Fibroblast of lung (primary cell): ENCODE measurements around the gene MLXIP. TPM values are rescaled to one million over a fixed set of nuclear protein-coding genes. Genes with fewer than 3 reads are reported as not detected.

Source experiments
- DNase-seq, 2 donors: peaks; one replicate each; pipeline versions ENCODE4 v3.0.0 to v3.0.0-alpha.2; 2010; ENCODE audit warnings: low read depth in 2 of 2
- H2AFZ ChIP-seq: 2 replicates; pipeline ENCODE4 v1.5.1; 2012; ENCODE audit warnings: low read length, control low read depth, inconsistent platforms
- H3K27ac ChIP-seq: 2 replicates; pipeline ENCODE4 v1.5.1; 2011; ENCODE audit warnings: low read length, control low read depth; ENCODE audit not compliant: insufficient read depth
- H3K27me3 ChIP-seq: 2 replicates; pipeline ENCODE4 v1.5.1; 2011; ENCODE audit warnings: mild to moderate bottlenecking, low read length; ENCODE audit not compliant: control insufficient read depth, insufficient read depth
- H3K36me3 ChIP-seq: 2 replicates; pipeline ENCODE4 v1.5.1; 2011; ENCODE audit warnings: low read length; ENCODE audit not compliant: control insufficient read depth, insufficient read depth
- H3K4me1 ChIP-seq: 2 replicates; pipeline ENCODE4 v1.5.1; 2011; ENCODE audit warnings: low read length; ENCODE audit not compliant: control insufficient read depth, insufficient read depth; ENCODE audit errors: extremely low read depth
- H3K4me2 ChIP-seq: 2 replicates; pipeline ENCODE4 v1.5.1; 2011; ENCODE audit warnings: low read length, control low read depth; ENCODE audit not compliant: insufficient read depth; ENCODE audit errors: extremely low read depth
- H3K4me3 ChIP-seq, 4 experiments: fragments of 200-600 bp in 1 of 4; sonication (generic) in 1 of 4; replicated peaks in 1 of 4; 2 replicates each; pipeline ENCODE4 v1.5.1; 2011 to 2016; ENCODE audit warnings: low read length in 4 of 4, low read depth in 3 of 4, mild to moderate bottlenecking in 3 of 4, control low read depth in 2 of 4, inconsistent platforms in 1 of 4, mixed read lengths in 1 of 4; ENCODE audit not compliant: insufficient read depth in 1 of 4; ENCODE audit errors: control extremely low read depth in 1 of 4
- H3K79me2 ChIP-seq: 2 replicates; pipeline ENCODE4 v1.5.1; 2012; ENCODE audit warnings: mild to moderate bottlenecking, low read length, inconsistent platforms; ENCODE audit not compliant: control insufficient read depth, insufficient read depth
- H3K9ac ChIP-seq: 2 replicates; pipeline ENCODE4 v1.5.1; 2011; ENCODE audit warnings: mild to moderate bottlenecking, low read length, control low read depth; ENCODE audit not compliant: insufficient read depth
- H3K9me3 ChIP-seq: 2 replicates; pipeline ENCODE4 v1.5.1; 2012; ENCODE audit warnings: low read depth, low read length; ENCODE audit not compliant: control insufficient read depth, insufficient read depth
- H4K20me1 ChIP-seq: 2 replicates; pipeline ENCODE4 v1.5.1; 2011; ENCODE audit warnings: low read length; ENCODE audit not compliant: control insufficient read depth, insufficient read depth; ENCODE audit errors: extremely low read depth
- CTCF ChIP-seq, 2 donors: IDR thresholded peaks in 1 of 2; conservative IDR thresholded peaks in 1 of 2; 1 replicate in 1 of 2; 2 replicates in 1 of 2; pipeline ENCODE4 v1.5.1; 2011 to 2012; ENCODE audit warnings: low read length in 2 of 2, control low read depth in 1 of 2, inconsistent platforms in 1 of 2, low read depth in 1 of 2, mild to moderate bottlenecking in 1 of 2
- EZH2 ChIP-seq: IDR thresholded peaks from 2 replicates; pipeline ENCODE4 v1.5.1; 2012; ENCODE audit warnings: low read length, control low read depth, mild to moderate bottlenecking; ENCODE audit errors: missing control alignments
- polyA plus RNA-seq, 2 donors: library from polyadenylated mRNA; depleted of rRNA in 1 of 2; stranded (reverse) in 1 of 2; unstranded in 1 of 2; fragments of >200 nt; gene quantifications; 2 replicates each; pipeline ENCODE4 v1.2.1, GENCODE V29; 2011 to 2012; ENCODE audit warnings: missing spikeins in 1 of 2
- total RNA-seq: library from RNA; depleted of rRNA; stranded (reverse); fragments of >200 nt; gene quantifications from 2 replicates; pipeline ENCODE4 v1.2.1, GENCODE V29; 2014

MLXIP gene
- total and polyA plus RNA-seq, 2 donors (not counting 1 experiment from before 2014, with no cell fraction given), result 6.6 to 17.0 TPM

- H3K36me3 ChIP-seq, result no peaks in the 10 kb centered on the region
- TF ChIP-seq EZH2 (no peak), CTCF (conservative IDR thresholded peaks at IDR 0.05 in 1 of 2, IDR thresholded peaks at IDR 0.05 in 1 of 2; ENCODE audit: low read depth in 1 of 2, low read length in 2 of 2) (no peak)
- H3K27ac ChIP-seq, result no peak overlapping the region
- H3K4me1 ChIP-seq, result peaks cover 5% of the 10 kb centered on the region
- no peaks in the 10 kb centered on the region for H3K27me3 ChIP-seq
- H3K79me2 ChIP-seq, result no peaks in the 10 kb centered on the region
- H3K9me3 ChIP-seq, result no peaks in the 10 kb centered on the region
- no peak for DNase-seq
- H3K4me2 ChIP-seq, result no peak overlapping the region
- H4K20me1 ChIP-seq, result no peaks in the 10 kb centered on the region
- no peak overlapping the region for H3K4me3 ChIP-seq
- H2AFZ ChIP-seq, result no peak overlapping the region
- no peak overlapping the region for H3K9ac ChIP-seq
Observed at GRCh38 chr12:122147514-122148290, 69.1 kb downstream of the MLXIP start.

GRCh38 chr12:122148657-122149056, 70.1 kb downstream of the MLXIP start:
- Histone ChIP-seq H3K36me3 (no peaks in the 10 kb centered on the region), H3K4me2 (peak overlapping the region; percentile 44), H3K79me2 (no peaks in the 10 kb centered on the region), H3K4me1 (peaks cover 5% of the 10 kb centered on the region), H3K27ac (no peak overlapping the region), H4K20me1 (no peaks in the 10 kb centered on the region), H3K9me3 (no peaks in the 10 kb centered on the region), H3K27me3 (no peaks in the 10 kb centered on the region), H3K4me3 (no peak overlapping the region), H3K9ac (no peak overlapping the region), H2AFZ (peak overlapping the region; percentile 35)
- TF ChIP-seq CTCF (conservative IDR thresholded peaks at IDR 0.05 in 1 of 2, IDR thresholded peaks at IDR 0.05 in 1 of 2; ENCODE audit: low read depth in 1 of 2, low read length in 2 of 2), result no peak
- TF ChIP-seq EZH2, result no peak
- peak; percentile 36 to 72 for DNase-seq

- Histone ChIP-seq H4K20me1 (no peaks in the 10 kb centered on the region), H3K4me1 (peaks cover 5% of the 10 kb centered on the region)
- DNase-seq, result no peak
Observed at GRCh38 chr12:122150127-122150681, 71.6 kb downstream of the MLXIP start.

More at GRCh38 chr12:122150127-122150681, 71.6 kb downstream of the MLXIP start:
- Histone ChIP-seq H3K27ac (no peak overlapping the region), H3K36me3 (no peaks in the 10 kb centered on the region), H3K79me2 (no peaks in the 10 kb centered on the region), H3K4me2 (no peak overlapping the region), H3K9ac (no peak overlapping the region), H3K27me3 (no peaks in the 10 kb centered on the region), H3K4me3 (no peak overlapping the region), H3K9me3 (no peaks in the 10 kb centered on the region), H2AFZ (no peak overlapping the region)
- TF ChIP-seq EZH2 (no peak), CTCF (conservative IDR thresholded peaks at IDR 0.05 in 1 of 2, IDR thresholded peaks at IDR 0.05 in 1 of 2; ENCODE audit: low read depth in 1 of 2, low read length in 2 of 2) (no peak)
